GM06990 (cell line): Measurements from ENCODE around the gene TUFM.
A peak's percentile ranks its signal among the peaks of the same experiment; 100 is the strongest.

Experiments used
- DNase-seq: peaks from one replicate; pipeline ENCODE4 v3.0.0-alpha.2; 2011; ENCODE audit not compliant: insufficient read length; ENCODE audit errors: extremely low read depth
- H3K27me3 ChIP-seq: replicated peaks from 2 replicates; pipeline ENCODE4 v1.6.0; 2011; ENCODE audit warnings: low read length; ENCODE audit not compliant: control insufficient read depth, insufficient read depth
- H3K36me3 ChIP-seq: 2 replicates; pipeline ENCODE4 v1.5.1; 2011; ENCODE audit warnings: low read length; ENCODE audit not compliant: control insufficient read depth, insufficient read depth
- H3K4me3 ChIP-seq: replicated peaks from 2 replicates; pipeline ENCODE4 v1.5.1; 2011; ENCODE audit warnings: low read depth, mild to moderate bottlenecking, control low read depth, low read length
- CTCF ChIP-seq: IDR thresholded peaks from 2 replicates; pipeline ENCODE4 v1.5.1; 2011; ENCODE audit warnings: low read length, control low read depth, mild to moderate bottlenecking, inconsistent platforms; ENCODE audit not compliant: insufficient read depth, poor library complexity, severe bottlenecking

TUFM gene

GRCh38 chr16:28876973-28877654 lies 31.0 kb upstream of the TUFM start:
- TF ChIP-seq CTCF: no peak
- Histone ChIP-seq H3K36me3 (peaks cover 3% of the 10 kb centered on the region), H3K4me3 (no peak overlapping the region), H3K27me3 (no peaks in the 10 kb centered on the region)
- no peak for DNase-seq

DNA sequence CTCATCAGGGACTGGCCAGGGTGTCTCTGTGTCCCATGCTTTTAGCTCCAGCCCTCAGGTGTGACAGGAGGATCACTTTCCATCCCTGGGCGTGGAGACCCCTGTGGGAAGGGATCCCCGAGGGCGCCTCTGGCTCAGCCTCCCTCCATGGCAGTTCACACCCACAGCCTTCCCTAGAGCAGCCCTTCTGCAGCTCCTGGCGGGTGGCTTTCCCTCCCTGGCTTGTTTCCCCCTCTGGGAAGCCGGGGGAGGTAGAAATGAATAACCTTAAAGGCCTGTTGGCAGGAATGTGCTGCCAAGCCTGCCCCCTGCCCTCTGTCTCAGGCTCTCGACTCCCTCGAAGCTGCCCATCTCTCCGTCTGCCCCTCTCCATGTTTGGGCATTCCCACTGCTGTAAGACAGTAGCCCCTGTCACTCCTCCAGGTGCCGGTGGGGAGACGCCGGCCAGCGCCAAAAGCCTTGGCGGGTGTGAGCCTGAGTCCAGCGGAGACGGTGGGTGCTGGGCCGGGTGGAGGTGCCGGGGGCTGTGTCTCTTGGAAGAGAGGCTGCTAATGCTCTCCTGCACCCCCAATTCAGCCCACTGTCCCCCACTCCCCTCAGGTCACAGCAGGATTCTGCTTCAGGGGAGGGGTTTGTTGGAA lies 30.0 kb upstream of the TUFM start:
- Histone ChIP-seq H3K36me3 (peaks cover 3% of the 10 kb centered on the region), H3K27me3 (no peaks in the 10 kb centered on the region), H3K4me3 (no peak overlapping the region)
- TF ChIP-seq CTCF: no peak
- no peak for DNase-seq

GRCh38 chr16:28875134-28876018 lies 29.2 kb upstream of the TUFM start:
- Histone ChIP-seq H3K4me3 (no peak overlapping the region), H3K36me3 (peaks cover 3% of the 10 kb centered on the region), H3K27me3 (no peaks in the 10 kb centered on the region)
- TF ChIP-seq CTCF: no peak
- DNase-seq: no peak

GRCh38 chr16:28874406-28874805 lies 28.3 kb upstream of the TUFM start:
- Histone ChIP-seq H3K4me3 (no peak overlapping the region), H3K27me3 (no peaks in the 10 kb centered on the region), H3K36me3 (peaks cover 11% of the 10 kb centered on the region)
- TF ChIP-seq CTCF: no peak
- DNase-seq: no peak

GRCh38 chr16:28873543-28874201 lies 27.5 kb upstream of the TUFM start:
- H3K27me3 ChIP-seq: no peaks in the 10 kb centered on the region
- H3K4me3 ChIP-seq: no peak overlapping the region
- TF ChIP-seq CTCF: peak; percentile 85
- H3K36me3 ChIP-seq: peaks cover 18% of the 10 kb centered on the region
- no peak for DNase-seq
